GM10847 (cell line): Measurements from ENCODE around the gene PEX19.

Experiments used
- POLR2A ChIP-seq: IDR thresholded peaks from 2 replicates; pipeline ENCODE4 v1.6.1; 2011; ENCODE audit not compliant: insufficient read length; ENCODE audit errors: extremely low read depth

The PEX19 gene

GRCh38 chr1:160291248-160292220 is 6.6 kb upstream of the PEX19 start:
- no peak for TF ChIP-seq POLR2A

GRCh38 chr1:160285506-160285905 is 573 bp upstream of the PEX19 start:
- TF ChIP-seq POLR2A, result no peak

- no peak for TF ChIP-seq POLR2A
Measured at GRCh38 chr1:160284220-160284781, 632 bp downstream of the PEX19 start.

GRCh38 chr1:160282807-160283206 is 2.1 kb downstream of the PEX19 start:
- no peak for TF ChIP-seq POLR2A

- no peak for TF ChIP-seq POLR2A
Measured at GRCh38 chr1:160277987-160278386, 6.9 kb downstream of the PEX19 start.

GRCh38 chr1:160277330-160277729 is 7.6 kb downstream of the PEX19 start:
- TF ChIP-seq POLR2A, result no peak

GRCh38 chr1:160271025-160271424 is 13.9 kb downstream of the PEX19 start:
- no peak for TF ChIP-seq POLR2A

- no peak for TF ChIP-seq POLR2A
Measured at GRCh38 chr1:160267284-160267991, 17.5 kb downstream of the PEX19 start.

GRCh38 chr1:160264795-160265307 is 20.1 kb downstream of the PEX19 start:
- TF ChIP-seq POLR2A, result no peak

- peak; percentile 96 for TF ChIP-seq POLR2A
Measured at GRCh38 chr1:160261893-160262794, 22.8 kb downstream of the PEX19 start, which contains the start of gene DCAF8. TSS of gene DCAF8 (minus strand) at chr1:160262549. CDS start at chr1:160244008, 18,541 bp downstream.

- no peak for TF ChIP-seq POLR2A
Measured at GRCh38 chr1:160261556-160261892, 23.4 kb downstream of the PEX19 start.

GRCh38 chr1:160260406-160261382 is 24.2 kb downstream of the PEX19 start:
- no peak for TF ChIP-seq POLR2A

GRCh38 chr1:160258177-160258798 is 26.6 kb downstream of the PEX19 start:
- no peak for TF ChIP-seq POLR2A
